ENCODE data around the gene SCUBE3. TPM values are rescaled to one million over a fixed set of nuclear protein-coding genes. Genes with fewer than 3 reads are reported as not detected.

Gene SCUBE3
- total and polyA plus RNA-seq, 2 donors (not counting 1 experiment from before 2014, with no cell fraction given) = not detected

GRCh38 chr6:35215665-35216411 is 2.1 kb downstream of the SCUBE3 start:
- no peak for TF ChIP-seq EZH2 (IDR thresholded peaks at IDR 0.05; ENCODE audit: borderline replicate concordance, insufficient read depth, low read depth, low read length, poor library complexity, severe bottlenecking)
- TF ChIP-seq CTCF (IDR thresholded peaks at IDR 0.05) = no peak
- Mint-ChIP-seq H3K27me3 (peaks cover 60% of the 10 kb centered on the region), H3K4me1 (peaks cover 8% of the 10 kb centered on the region), H3K27ac (no peak overlapping the region), H3K4me3 (peak overlapping the region; percentile 5), H3K9me3 (ENCODE audit: insufficient read depth) (no peaks in the 10 kb centered on the region)
- peaks cover 0 to 62% (median 28%) of the 10 kb centered on the region in 4 experiments for H3K27me3 ChIP-seq (replicated peaks in 1 of 4; ENCODE audit: control extremely low read depth in 1 of 4, control insufficient read depth in 3 of 4, insufficient read depth in 4 of 4, low read length in 3 of 4)
- H3K4me1 ChIP-seq (ENCODE audit: control insufficient read depth in 2 of 2, insufficient read depth in 2 of 2, low read length in 2 of 2) = peaks cover 10 to 15% of the 10 kb centered on the region in 2 donors
- H3K9me3 ChIP-seq (ENCODE audit: control extremely low read depth in 1 of 3, control insufficient read depth in 2 of 3, insufficient read depth in 1 of 3, low read length in 2 of 3) = peaks cover 0 to 3% (median 0%) of the 10 kb centered on the region in 3 donors
- CTCF ChIA-PET = no interaction called here
- DNase-seq = no peak
- ATAC-seq (ENCODE audit: low read depth) = no peak
- H3K9ac ChIP-seq (ENCODE audit: low read length) = no peak overlapping the region
- POLR2A ChIA-PET = no interaction called here
- 87% methylated on average over 4 of the region's 6 CpGs for WGBS (ENCODE audit: insufficient coverage)
- intact Hi-C loops (cut with micrococcal nuclease) = no loop called here
- no peak overlapping the region for H3K27ac ChIP-seq (ENCODE audit: low read length in 2 of 2)
- H2AFZ ChIP-seq (ENCODE audit: insufficient read depth, low read depth, low read length, poor library complexity, severe bottlenecking) = no peak overlapping the region
- no peak overlapping the region for H3K4me2 ChIP-seq (replicated peaks; ENCODE audit: low read depth, low read length, poor library complexity, severe bottlenecking)
- no peak overlapping the region for H3K4me3 ChIP-seq (ENCODE audit: control extremely low read depth in 1 of 5, extremely low read depth in 1 of 5, insufficient read depth in 1 of 5, low read depth in 2 of 5, low read length in 4 of 5)
- no peaks in the 10 kb centered on the region for H4K20me1 ChIP-seq (ENCODE audit: control insufficient read depth, insufficient read depth, low read length, poor library complexity, severe bottlenecking)
- H3K79me2 ChIP-seq (ENCODE audit: control insufficient read depth, insufficient read depth, low read length) = no peaks in the 10 kb centered on the region
- no peaks in the 10 kb centered on the region for H3K36me3 ChIP-seq (replicated peaks in 1 of 2; ENCODE audit: control extremely low read depth in 1 of 2, control insufficient read depth in 1 of 2, extremely low read depth in 1 of 2, insufficient read depth in 2 of 2, low read length in 1 of 2)

DNA sequence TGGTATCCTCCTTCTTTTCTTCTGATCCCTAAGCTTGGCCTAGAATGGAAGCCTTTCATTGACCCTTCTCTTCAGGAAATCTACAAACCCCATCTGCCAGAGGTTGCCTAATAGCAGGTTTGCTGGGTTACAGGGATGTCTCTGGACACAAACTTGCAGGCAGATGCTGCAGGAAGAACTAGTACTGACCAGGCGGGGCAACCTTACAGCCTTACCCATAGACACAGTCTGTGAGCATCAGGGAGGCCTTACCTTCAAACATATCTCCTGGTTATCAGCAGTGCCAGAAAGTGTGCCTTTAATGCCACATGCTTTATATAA is 2.6 kb downstream of the SCUBE3 start:
- intact Hi-C loops (cut with micrococcal nuclease) = no loop called here
- POLR2A ChIA-PET = no interaction called here
- ATAC-seq (ENCODE audit: low read depth) = no peak

More for the DNA sequence above, 2.6 kb downstream of the SCUBE3 start:
- no peak overlapping the region for H3K27ac ChIP-seq (ENCODE audit: low read length in 2 of 2)
- no peaks in the 10 kb centered on the region for H3K36me3 ChIP-seq (replicated peaks in 1 of 2; ENCODE audit: control extremely low read depth in 1 of 2, control insufficient read depth in 1 of 2, extremely low read depth in 1 of 2, insufficient read depth in 2 of 2, low read length in 1 of 2)
- no peak overlapping the region for H3K4me3 Mint-ChIP-seq
- WGBS (ENCODE audit: insufficient coverage) = 88% methylated on average over 1 of the region's 1 CpG
- peaks cover 10 to 15% of the 10 kb centered on the region in 2 donors for H3K4me1 ChIP-seq (ENCODE audit: control insufficient read depth in 2 of 2, insufficient read depth in 2 of 2, low read length in 2 of 2)
- peaks cover 8% of the 10 kb centered on the region for H3K4me1 Mint-ChIP-seq
- no peak overlapping the region for H3K4me3 ChIP-seq (ENCODE audit: control extremely low read depth in 1 of 5, extremely low read depth in 1 of 5, insufficient read depth in 1 of 5, low read depth in 2 of 5, low read length in 4 of 5)
- peaks cover 56% of the 10 kb centered on the region for H3K27me3 Mint-ChIP-seq
- peaks cover 0 to 66% (median 28%) of the 10 kb centered on the region in 4 experiments for H3K27me3 ChIP-seq (replicated peaks in 1 of 4; ENCODE audit: control extremely low read depth in 1 of 4, control insufficient read depth in 3 of 4, insufficient read depth in 4 of 4, low read length in 3 of 4)
- TF ChIP-seq CTCF (IDR thresholded peaks at IDR 0.05) (no peak), EZH2 (IDR thresholded peaks at IDR 0.05; ENCODE audit: borderline replicate concordance, insufficient read depth, low read depth, low read length, poor library complexity, severe bottlenecking) (no peak)
- peaks cover 0 to 3% (median 0%) of the 10 kb centered on the region in 3 donors for H3K9me3 ChIP-seq (ENCODE audit: control extremely low read depth in 1 of 3, control insufficient read depth in 2 of 3, insufficient read depth in 1 of 3, low read length in 2 of 3)
- no peak overlapping the region for H2AFZ ChIP-seq (ENCODE audit: insufficient read depth, low read depth, low read length, poor library complexity, severe bottlenecking)
- H3K4me2 ChIP-seq (replicated peaks; ENCODE audit: low read depth, low read length, poor library complexity, severe bottlenecking) = no peak overlapping the region
- no peak overlapping the region for H3K27ac Mint-ChIP-seq
- H3K79me2 ChIP-seq (ENCODE audit: control insufficient read depth, insufficient read depth, low read length) = no peaks in the 10 kb centered on the region
- H3K9me3 Mint-ChIP-seq (ENCODE audit: insufficient read depth) = no peaks in the 10 kb centered on the region
- no peak for DNase-seq
- CTCF ChIA-PET = no interaction called here
- no peaks in the 10 kb centered on the region for H4K20me1 ChIP-seq (ENCODE audit: control insufficient read depth, insufficient read depth, low read length, poor library complexity, severe bottlenecking)
- H3K9ac ChIP-seq (ENCODE audit: low read length) = no peak overlapping the region

All from B cell (primary cell).